HepG2 (cell line): ENCODE results near the gene BCL2L1. TPM values are rescaled to one million over a fixed set of nuclear protein-coding genes. Genes with fewer than 3 reads are reported as not detected.
A peak's percentile ranks its signal among the peaks of the same experiment; 100 is the strongest.

Experiments used
- AGO2 ChIP-seq: fragments of 200-400 bp; formaldehyde crosslinking; optimal IDR thresholded peaks from 2 replicates; pipeline ENCODE3; 2017; ENCODE audit warnings: mild to moderate bottlenecking, low read depth, low read length, moderate library complexity
- CHD2 ChIP-seq: IDR thresholded peaks from 2 replicates; pipeline ENCODE4 v1.6.1; 2011; ENCODE audit warnings: low read depth, low read length, improper control_type of control experiment
- CREB3 ChIP-seq: sonication (generic); formaldehyde crosslinking; IDR thresholded peaks from 2 replicates; pipeline ENCODE4 v1.5.0; 2020; ENCODE audit warnings: missing genetic modification reagents
- GATAD1 ChIP-seq: IDR thresholded peaks from 2 replicates; pipeline ENCODE4 v1.6.1; 2016; ENCODE audit warnings: missing genetic modification reagents, missing compliant biosample characterization
- HNRNPUL1 ChIP-seq: fragments of 200-400 bp; formaldehyde crosslinking; IDR thresholded peaks from 2 replicates; pipeline ENCODE4 v1.6.1; 2017; ENCODE audit warnings: low read depth, mild to moderate bottlenecking, low read length, moderate library complexity
- KAT8 ChIP-seq: IDR thresholded peaks from 2 replicates; pipeline ENCODE4 v1.6.1; 2016; ENCODE audit warnings: missing genetic modification reagents, missing compliant biosample characterization
- MTA1 ChIP-seq: sonication (generic); formaldehyde crosslinking; IDR thresholded peaks from 2 replicates; pipeline ENCODE4 v1.4.0; 2020; ENCODE audit warnings: missing genetic modification reagents, mild to moderate bottlenecking, borderline replicate concordance
- NCOA5 ChIP-seq: sonication (generic); formaldehyde crosslinking; IDR thresholded peaks from 2 replicates; pipeline ENCODE4 v1.4.0; 2020; ENCODE audit warnings: missing genetic modification reagents
- PAXIP1 ChIP-seq: sonication (generic); formaldehyde crosslinking; conservative IDR thresholded peaks from 2 replicates; pipeline ENCODE4 v1.4.0; 2020; ENCODE audit warnings: mild to moderate bottlenecking, missing genetic modification reagents, moderate library complexity
- TEAD3 ChIP-seq: optimal IDR thresholded peaks from 2 replicates; pipeline ENCODE3; 2016; ENCODE audit warnings: borderline replicate concordance
- TERF1 ChIP-seq: sonication (generic); formaldehyde crosslinking; IDR thresholded peaks from 2 replicates; pipeline ENCODE4 v1.8.0; 2022; ENCODE audit warnings: mild to moderate bottlenecking, missing genetic modification reagents, moderate library complexity
- TFDP2 ChIP-seq: sonication (generic); formaldehyde crosslinking; IDR thresholded peaks from 2 replicates; pipeline ENCODE4 v1.4.0; 2020; ENCODE audit warnings: missing genetic modification reagents
- ZNF724P ChIP-seq: sonication (generic); formaldehyde crosslinking; IDR thresholded peaks from 2 replicates; pipeline ENCODE4 v1.8.0; 2022; ENCODE audit warnings: missing genetic modification reagents, borderline replicate concordance
- ZNF772 ChIP-seq: sonication (generic); formaldehyde crosslinking; IDR thresholded peaks from 2 replicates; pipeline ENCODE4 v1.5.0; 2020; ENCODE audit warnings: mild to moderate bottlenecking, missing genetic modification reagents
- polyA plus RNA-seq, 8 experiments: library from polyadenylated mRNA; depleted of rRNA in 3 of 8; stranded (reverse) in 7 of 8; unstranded in 1 of 8; fragments of >200 nt; fragmentation: Illumina TruSeq in 4 of 8; extraction: Trizol in 4 of 8; gene quantifications; 2 replicates each; pipeline versions ENCODE4 v1.2.1 to v1.2.3, GENCODE V29; 2011 to 2016; ENCODE audit warnings: low read depth in 4 of 8, missing spikeins in 1 of 8, mixed read lengths in 1 of 8; ENCODE audit not compliant: insufficient read depth in 1 of 8
- total RNA-seq, 5 experiments: library from RNA; depleted of rRNA; stranded (reverse); fragments of >200 nt; fragmentation: Illumina TruSeq; extraction: Trizol; gene quantifications; 2 replicates each; pipeline ENCODE4 v1.2.3, GENCODE V29; 2016; ENCODE audit warnings: low read depth in 1 of 5
- TF ChIP-seq, protein P1 (sequence below): sonication (generic); formaldehyde crosslinking; IDR thresholded peaks from 2 replicates; pipeline ENCODE4 v1.4.0; 2020; ENCODE audit warnings: missing genetic modification reagents
- TF ChIP-seq, protein P2 (sequence below): sonication (generic); formaldehyde crosslinking; IDR thresholded peaks from 2 replicates; pipeline ENCODE4 v1.9.0; 2021; ENCODE audit warnings: missing genetic modification reagents, mild to moderate bottlenecking, borderline replicate concordance

Gene BCL2L1
- total and polyA plus RNA-seq, 2 of the 13 experiments (the other 11 are each of a cell fraction or from before 2014, with no cell fraction given): 164 to 258 TPM

DNA sequence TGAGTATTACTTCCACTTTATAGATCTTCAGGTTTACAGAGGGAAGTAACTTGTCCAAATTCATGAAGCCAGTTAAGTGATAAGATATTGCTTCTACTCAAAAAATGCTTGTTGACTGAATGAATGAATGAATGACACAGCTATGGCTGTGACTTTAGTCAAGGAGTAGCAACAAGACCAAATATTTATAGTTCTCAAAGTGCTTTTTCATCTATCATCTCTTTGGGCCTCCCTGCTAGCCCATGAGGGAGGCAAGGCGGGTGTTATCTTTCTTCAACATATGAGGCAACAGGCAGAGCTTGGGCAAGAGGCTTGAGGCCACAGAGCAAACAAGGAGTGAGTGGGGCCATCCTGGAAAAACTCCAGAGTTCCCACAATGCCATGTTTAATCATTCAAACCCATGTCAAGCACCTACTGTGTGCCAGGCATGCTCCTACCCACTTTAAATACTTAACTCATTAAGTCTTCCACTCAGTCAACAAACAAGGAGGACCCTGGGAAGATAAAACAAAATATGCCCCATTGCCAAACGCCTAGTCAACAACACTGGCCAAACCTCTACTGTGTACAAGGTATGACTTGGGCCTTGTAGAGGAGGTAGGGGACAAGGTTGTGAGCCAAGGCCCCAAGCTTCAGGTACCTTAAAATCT is 15.9 kb downstream of the BCL2L1 start (continued):
- TF ChIP-seq, protein P1, sequence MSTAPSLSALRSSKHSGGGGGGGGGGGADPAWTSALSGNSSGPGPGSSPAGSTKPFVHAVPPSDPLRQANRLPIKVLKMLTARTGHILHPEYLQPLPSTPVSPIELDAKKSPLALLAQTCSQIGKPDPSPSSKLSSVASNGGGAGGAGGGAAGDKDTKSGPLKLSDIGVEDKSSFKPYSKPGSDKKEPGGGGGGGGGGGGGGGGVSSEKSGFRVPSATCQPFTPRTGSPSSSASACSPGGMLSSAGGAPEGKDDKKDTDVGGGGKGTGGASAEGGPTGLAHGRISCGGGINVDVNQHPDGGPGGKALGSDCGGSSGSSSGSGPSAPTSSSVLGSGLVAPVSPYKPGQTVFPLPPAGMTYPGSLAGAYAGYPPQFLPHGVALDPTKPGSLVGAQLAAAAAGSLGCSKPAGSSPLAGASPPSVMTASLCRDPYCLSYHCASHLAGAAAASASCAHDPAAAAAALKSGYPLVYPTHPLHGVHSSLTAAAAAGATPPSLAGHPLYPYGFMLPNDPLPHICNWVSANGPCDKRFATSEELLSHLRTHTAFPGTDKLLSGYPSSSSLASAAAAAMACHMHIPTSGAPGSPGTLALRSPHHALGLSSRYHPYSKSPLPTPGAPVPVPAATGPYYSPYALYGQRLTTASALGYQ: peak; percentile 96
- peak; percentile 86 for TF ChIP-seq KAT8 (CRISPR knock-in tag)
- TF ChIP-seq PAXIP1: peak; percentile 94
- TF ChIP-seq TEAD3: peak; percentile 94
- peak; percentile 84 for TF ChIP-seq TFDP2 (CRISPR knock-in tag)
- TF ChIP-seq CREB3 (CRISPR knock-in tag): no peak
- peak; percentile 84; the same call in 1 of the 2 replicates for TF ChIP-seq ZNF772 (CRISPR knock-in tag)
- TF ChIP-seq ZNF724P (CRISPR knock-in tag): peak; percentile 43; the same call in 1 of the 2 replicates
- 0 out of 2 replicates have a peak, but pooled peaks have one; percentile 18 for TF ChIP-seq HNRNPUL1
- peak; percentile 83 for TF ChIP-seq MTA1 (CRISPR knock-in tag)
- TF ChIP-seq CHD2: no peak; the same call in 1 of the 2 replicates
- TF ChIP-seq AGO2: no peak
- TF ChIP-seq, protein P2, sequence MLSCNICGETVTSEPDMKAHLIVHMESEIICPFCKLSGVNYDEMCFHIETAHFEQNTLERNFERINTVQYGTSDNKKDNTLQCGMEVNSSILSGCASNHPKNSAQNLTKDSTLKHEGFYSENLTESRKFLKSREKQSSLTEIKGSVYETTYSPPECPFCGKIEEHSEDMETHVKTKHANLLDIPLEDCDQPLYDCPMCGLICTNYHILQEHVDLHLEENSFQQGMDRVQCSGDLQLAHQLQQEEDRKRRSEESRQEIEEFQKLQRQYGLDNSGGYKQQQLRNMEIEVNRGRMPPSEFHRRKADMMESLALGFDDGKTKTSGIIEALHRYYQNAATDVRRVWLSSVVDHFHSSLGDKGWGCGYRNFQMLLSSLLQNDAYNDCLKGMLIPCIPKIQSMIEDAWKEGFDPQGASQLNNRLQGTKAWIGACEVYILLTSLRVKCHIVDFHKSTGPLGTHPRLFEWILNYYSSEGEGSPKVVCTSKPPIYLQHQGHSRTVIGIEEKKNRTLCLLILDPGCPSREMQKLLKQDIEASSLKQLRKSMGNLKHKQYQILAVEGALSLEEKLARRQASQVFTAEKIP (CRISPR knock-in tag): no peak
- no peak for TF ChIP-seq NCOA5 (CRISPR knock-in tag)
- peak; percentile 65; the same call in 1 of the 2 replicates for TF ChIP-seq GATAD1 (CRISPR knock-in tag)
- TF ChIP-seq TERF1: no peak
